HG03521 (cell line): Measurements from ENCODE around the gene MYOD1.

ENCODE experiments used
- ATAC-seq: cut with Tn5 transposase; IDR thresholded peaks from one replicate; pipeline ENCODE4 v1.9.1; 2021; ENCODE audit warnings: mild to moderate bottlenecking, moderate library complexity; ENCODE audit not compliant: unreplicated experiment

Gene MYOD1

DNA sequence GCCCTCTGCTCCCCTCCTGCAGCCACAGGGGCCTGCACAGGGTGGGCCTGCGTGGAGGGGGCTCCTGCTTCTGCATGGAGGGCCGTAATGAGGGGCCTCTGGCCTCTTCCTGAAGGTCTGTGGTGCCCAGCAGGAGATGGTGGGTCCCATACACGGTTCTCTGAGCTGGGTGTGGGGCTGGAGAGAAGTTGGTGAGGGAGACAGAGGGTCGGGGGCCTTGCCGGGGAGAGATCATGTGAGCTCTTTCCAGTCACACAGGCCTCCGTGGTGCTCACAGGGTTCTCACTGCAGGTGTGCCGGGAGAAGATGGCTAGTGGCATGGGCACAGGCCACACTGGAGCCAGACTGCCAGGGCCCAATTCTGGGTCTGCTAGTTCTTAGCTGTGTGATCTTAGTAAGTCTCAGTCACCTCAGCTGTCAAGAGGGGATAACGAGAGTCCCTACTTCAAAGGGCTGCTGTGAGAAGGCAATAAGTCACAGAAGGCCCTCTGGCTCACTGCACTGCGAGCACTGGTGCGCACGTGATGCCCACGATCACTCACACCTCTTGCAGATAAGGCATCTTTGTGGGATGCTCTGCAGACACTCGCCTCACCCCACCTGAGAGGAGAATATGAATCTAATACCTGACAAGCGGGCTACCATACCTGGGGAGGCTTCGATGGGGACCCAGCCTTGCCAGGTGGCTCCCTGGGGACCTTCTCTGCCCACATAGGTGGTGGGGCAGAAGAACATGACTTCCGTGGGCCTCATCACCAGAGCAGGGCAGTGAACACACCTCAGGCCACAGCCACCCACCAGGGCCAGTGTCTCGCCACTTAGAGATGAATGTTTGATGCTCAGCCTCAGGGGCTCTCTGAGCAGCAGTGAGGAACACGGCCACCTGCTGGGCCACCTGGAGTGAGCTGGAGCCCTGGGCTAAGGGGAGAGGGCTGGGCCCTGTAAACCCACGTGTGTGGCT, 29.7 kb downstream of the MYOD1 start:
- ATAC-seq: no peak

DNA sequence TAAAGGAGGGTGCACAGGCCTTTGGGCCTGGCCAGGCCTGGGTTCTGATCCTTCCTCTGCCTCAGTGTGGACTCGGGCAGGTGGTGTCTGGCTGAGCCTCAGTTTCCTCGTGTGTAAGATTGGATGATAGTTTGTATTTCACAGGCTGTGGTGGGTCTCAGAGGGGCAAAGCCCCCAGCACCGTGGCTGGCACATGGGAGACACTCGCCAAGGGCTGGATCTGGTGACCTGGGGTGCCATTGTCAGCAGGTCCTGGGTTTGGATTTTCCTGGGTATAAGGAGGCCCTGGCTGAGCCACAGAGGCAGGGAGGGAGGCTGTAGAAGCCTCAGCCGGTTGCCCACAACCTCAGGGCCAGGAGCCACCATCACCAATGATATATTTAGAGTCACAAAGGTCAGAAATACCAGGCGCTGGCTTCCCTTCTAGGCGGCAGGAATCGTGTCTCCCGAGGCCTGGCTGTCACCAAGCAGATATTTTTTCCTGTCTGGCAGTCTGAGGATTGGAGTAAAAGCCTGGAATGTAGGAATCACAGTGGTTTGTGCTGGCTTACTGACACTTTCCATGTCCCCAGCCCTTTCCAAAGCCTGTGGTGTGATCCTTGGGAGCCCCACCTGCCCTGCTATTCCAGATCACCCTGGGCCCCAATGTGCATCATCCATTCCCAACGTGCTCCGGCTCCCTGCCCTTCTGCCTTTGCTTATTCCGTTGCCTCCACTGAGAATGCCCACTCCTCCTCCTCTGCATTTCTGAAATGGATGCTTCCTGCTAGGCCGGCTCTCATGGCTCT, 30.8 kb downstream of the MYOD1 start:
- ATAC-seq: no peak

DNA sequence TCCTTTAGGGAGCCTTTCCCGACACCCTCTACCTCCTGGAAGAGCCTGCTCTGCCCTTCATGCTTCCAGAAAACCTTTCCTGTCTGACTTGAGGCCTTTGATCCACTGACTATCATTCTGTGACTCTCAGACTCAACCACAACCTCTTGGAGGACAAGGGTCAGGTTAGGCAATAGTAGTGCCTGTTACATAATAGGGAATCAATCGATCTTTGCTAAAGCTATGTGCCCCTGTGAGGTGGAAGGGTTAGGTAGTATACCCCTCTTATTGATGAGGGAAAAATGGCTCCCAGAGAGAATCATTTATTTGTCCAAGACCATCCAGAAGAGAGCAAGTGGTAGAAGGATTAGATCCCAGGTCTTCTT, 31.4 kb downstream of the MYOD1 start:
- no peak for ATAC-seq

DNA sequence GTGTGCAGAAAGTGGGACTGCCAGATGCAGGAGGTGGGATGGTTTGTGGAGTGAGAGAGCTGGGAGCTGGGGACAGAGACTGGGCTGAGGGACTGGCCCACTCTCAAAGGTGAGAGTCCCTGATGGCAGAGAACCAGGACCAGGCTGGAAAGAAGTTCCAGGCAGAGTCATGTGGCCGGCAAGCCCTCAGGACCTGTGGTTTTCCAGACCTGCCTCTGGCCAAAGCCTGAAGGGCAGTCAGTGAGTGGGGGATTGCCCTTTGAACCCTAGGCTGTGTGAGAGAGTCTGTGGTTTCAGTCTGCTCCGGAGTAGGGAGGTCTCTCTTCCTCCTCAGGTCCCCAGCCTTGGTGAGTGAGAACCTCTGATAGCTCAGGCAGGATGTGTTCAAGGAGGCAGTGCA, 32.2 kb downstream of the MYOD1 start:
- ATAC-seq: no peak

DNA sequence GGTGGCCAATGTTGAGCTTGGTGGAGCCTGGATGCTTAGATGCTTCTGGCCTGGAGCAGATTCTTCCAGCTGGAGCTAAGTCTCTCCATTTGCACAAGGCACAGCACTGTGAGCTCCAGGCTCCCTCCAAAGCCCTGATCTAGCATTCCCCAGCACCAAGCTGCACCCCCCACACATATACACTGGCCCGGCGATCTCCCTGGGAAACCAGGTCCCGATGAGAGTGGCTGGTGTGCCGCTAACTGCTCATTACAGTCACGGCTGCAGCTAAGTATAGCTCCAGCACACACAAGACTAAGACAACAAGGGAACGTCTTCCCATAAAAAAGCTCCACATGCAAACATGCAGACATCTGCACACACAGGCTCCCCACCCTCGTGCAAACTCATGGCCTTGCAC, 32.8 kb downstream of the MYOD1 start:
- ATAC-seq: no peak

DNA sequence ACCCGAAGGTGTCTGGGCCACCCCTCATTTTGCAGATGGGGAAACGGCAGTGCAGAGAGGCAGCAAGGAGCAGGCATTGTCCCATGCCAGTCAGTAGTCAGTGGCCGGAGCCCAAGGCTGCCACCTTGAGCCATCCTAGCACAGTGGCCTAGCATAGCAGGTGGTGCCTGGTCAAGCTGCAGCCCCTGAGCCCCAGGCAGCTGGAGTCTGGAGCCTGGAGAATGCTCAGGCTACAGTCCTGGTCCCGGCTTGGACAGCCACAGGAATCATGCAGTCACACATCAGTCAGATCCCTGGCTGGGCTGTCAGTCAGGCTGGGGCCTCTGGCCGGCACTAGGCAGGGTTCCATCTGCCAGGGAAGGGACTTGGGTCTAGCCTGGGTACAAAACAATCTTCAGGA, 33.8 kb downstream of the MYOD1 start:
- ATAC-seq: no peak

DNA sequence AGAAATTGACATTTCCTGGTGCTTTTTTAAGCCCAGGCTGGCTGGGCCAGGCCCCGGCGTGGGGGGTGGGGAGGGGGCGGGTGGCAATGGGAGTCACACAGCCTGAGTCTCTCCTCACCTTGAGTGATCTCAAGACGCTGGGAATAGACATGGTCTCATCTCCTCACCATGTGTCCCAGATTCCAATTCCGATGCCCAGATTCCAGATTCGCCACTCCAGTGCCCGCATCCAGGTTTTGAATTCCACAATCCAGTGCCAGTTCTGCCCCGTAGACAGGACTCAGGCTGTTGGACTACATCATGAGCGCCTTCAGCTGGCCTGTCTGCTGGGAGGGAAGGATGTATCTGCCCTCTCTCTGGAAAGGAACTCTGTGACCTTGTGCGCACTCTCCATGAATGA, 34.3 kb downstream of the MYOD1 start:
- ATAC-seq: no peak

DNA sequence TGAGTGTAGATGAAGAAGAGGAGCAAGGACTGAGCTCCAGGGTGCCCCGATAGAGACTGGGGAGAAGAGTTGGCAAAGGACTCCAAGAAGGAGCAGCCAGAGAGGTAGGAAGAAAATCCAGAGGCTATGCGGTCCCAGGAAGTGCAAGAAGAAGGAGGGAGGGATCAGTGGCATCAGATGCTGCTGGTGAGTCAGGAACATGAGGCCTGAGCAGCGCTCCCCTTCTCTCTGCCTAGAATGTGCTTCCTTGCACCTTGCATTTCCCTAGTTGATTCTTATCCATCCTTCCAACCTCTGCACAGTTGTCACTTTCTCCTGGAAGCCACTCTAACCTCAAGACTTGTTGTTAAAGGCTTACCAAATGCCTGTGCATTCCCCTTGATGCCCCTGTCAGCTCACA, 36.5 kb downstream of the MYOD1 start:
- ATAC-seq: no peak

DNA sequence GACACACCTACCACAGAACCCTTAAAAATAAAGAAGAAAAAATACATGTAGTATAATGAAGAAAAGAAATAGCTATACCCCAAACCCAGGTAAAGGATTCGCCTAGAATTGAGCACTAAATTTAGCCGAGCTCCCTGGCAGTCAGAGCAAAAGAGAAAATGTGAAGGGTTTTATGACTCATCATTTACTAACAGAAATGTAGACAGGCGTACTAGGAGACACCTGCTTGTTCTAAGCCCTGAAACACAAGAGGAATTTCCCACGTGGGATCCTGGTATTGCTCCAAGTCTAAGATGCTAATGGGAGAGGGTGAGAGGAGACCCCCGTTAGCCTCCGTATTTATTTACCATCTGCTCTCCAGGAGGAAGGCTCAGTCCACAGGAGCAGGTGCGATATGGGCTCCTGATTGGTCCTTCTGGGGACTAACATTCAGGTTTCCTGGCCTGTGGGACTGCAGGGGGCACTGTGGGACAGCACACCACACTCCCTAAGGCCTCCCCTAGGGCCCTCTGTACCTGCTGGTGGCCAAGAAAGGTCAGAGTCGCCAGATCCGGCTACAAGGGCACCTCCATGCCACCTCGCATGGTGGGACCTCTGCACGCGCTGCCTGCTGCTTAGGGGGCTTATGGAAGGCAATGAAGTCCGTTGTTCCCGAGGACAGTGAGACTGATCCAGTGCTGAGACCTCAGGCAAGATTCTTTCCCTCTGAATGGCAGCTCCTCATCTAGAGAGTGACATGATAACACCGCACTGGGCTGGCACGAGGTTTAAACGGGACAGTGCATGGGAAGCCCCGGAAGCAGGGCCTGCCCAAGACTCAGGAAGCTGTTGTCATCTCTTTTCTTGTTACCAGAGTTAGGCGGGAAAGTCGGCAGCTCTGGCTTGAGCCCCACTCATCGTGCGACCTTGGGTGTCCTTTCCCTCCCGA, 41.0 kb downstream of the MYOD1 start:
- ATAC-seq: no peak

DNA sequence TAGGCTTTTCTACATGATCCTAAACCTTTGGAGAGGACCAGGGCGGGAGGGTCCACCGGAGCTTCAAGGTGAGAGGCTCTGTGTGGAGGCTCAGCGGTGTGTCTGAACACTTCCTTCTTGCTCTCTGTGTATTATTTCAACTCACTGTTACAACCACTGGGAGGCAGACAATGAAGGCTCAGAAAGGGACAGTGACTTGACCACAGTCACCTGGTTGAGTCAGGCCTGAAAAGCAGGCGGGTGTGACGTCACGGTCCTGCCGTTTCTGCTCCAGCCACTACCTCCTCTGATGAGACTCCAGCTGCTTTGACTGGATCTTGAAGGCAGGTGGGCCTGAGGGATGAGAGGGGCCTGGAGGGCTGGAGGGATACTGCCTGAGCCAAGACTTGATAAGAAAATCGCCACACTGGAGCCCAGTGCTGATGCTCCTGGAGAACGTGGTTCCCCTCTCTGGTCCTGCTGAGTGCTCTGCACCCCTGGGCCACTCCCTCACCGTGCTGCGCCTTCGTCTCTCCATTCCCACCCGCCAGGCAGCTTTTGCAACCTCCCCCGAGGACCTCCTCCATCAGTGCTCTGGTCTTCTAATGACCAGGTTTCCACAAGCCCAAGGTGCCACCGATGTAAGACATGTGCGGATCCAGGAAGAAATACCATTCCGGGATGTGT, 43.1 kb downstream of the MYOD1 start:
- peak; percentile 63 for ATAC-seq

DNA sequence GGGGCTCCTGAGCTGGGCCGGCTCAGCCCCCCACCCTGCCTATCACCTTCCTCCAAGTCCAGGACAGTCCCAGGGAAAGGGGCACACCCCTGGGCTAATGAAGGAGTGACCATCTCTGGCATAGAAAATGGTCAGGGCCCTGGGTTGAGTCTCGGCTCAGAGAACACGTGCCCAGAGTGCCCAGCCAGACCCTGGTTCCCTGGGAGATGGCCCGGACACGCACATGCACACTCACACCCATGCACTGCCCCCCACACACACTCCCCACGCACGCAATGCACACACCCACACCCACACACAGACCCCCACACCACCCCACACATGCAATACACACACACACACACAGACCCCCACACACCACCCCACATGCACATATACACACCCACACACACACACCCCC, 43.9 kb downstream of the MYOD1 start:
- no peak for ATAC-seq

DNA sequence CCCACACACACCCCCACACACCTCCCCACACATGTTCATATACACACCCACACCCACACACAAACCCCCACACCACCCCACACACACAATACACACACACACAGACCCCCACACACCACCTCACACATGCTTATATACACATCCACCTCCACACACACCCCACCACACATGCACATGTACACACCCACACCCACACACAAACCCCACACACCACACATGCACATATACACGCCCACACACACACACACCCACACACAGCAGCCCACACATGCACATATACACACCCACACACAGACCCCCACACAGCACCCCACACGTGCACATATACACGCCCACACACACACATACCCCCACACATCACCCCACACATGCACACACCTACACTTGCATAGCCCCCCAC, 44.3 kb downstream of the MYOD1 start:
- ATAC-seq: no peak

DNA sequence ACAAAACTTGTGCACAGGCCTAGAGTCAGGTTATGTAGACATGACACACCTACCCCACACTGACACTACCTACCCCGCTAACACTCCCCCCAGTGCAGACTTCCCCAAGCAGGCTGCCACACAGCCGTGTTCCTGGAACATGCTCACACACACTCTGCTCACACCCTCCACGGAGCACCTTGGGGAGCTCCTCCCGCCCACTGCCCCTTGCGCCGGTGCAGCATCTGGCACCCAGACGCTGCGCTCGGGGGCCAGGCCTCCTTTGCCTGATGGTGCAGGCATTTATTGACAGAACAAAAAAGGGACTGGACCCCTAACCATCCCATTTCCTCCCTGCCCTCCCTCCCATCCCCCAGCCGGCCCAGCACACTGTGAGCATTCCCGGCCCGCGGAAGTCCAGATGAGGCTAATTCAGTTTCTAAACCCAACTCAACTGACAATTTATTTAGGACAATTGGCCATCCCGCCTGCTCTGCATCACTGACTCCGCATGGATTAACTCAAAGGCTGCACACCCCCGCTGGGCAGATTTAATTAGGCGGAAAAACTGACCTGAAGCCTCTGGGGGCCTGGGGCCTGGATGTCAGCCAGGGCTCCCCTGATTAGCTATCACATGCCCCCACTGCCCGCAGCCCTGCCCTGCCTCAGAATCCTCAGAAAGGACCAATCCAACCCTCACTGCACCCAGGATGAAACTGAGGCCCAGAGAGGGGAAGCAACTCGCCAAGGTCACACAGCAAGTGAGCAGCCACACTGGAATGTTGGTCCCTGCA, 45.3 kb downstream of the MYOD1 start:
- no peak for ATAC-seq

DNA sequence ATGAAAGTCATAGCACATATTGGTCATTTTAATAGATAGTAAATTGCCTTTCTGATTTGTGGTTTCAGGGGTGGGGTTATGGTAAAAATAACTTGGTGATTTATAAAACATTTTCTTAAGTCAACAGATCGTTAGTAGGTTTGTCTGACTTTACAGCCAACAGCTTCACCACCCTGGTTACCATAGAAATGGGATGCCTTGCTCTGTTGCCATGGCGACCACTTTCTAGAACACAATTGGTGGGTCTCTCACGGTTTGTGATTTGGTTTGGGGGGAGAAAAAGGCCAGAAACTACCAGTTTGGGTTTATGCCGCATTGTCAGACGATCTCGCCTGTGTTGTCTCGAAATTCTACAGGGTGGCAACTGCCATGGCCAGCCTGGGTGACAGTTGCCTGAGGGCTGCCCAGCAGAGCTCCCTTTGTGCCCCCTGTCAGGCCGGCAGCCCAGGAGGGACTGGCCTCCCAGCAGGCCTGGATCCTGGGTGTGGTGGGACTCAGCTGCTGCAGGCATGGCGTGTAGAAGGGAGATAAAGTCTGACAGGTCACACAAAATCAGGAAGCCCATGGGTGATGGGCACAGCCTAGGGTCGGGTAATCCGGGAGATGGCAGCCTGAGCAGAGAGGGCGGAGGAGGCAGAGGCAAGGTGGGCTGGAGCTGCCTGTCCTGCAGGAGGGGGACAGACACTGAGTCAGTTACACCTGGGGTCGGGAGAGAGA, 46.1 kb downstream of the MYOD1 start:
- ATAC-seq: no peak

DNA sequence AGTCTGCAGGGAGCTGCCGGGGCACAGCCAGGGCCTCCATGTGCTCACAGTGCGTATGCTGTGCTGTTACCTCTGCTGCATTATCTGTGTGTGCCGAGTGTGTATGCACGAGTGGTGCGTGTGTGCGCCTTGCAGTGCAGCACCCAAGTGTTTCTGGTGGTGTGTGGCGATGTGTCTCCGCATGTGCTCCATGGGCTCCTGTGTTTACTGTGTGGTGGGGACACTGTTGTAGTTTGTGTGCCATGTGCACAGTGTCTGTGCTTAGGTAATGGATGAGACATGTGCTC, 46.6 kb downstream of the MYOD1 start:
- ATAC-seq: no peak

DNA sequence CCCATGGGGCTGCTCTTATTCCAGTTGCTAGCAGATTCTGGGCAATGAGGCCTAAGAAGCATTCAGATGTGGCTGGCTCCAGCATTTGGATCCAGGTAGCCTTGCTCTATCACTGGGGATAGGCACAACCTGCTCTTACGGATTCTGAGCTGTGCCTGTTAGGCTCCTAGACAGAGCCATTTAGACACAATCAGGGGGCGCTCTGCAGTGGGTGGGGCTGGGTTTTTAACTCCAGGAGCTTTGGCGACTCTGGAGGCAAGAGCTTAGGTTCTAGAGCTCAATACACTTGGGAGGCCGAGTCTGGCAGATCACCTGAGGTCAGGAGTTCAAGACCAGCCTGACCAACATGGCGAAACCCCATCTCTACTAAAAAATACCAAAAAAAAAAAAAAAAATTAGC, 47.2 kb downstream of the MYOD1 start:
- no peak for ATAC-seq

DNA sequence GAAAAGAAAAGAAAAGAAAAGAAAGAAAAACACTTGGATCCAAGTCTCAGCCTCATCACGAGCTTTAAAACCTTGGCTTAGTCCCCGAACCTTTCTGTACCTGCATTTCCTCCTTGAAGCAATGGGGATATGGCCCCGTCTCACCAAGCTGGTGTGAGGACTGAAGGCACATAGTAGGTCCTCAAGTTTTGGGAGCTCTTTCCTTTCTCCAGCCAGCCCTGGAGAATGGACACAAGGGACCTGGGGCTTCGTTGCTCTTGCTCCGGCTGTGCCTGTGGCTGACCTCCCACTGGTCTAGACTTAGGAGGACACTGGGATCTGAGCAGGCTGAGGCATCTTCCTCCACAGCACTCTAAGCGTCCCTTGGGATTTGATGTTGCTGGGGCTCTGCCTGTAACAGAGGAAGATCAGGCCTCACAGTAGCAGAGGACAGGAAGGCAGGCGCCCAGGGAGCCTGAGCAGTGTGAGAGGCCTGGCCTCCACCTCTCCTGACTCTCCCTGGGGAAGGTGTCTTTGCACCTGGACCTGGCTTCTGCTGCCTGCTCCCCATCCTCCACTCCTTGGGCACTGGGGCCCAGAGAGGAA, 48.0 kb downstream of the MYOD1 start:
- no peak for ATAC-seq

DNA sequence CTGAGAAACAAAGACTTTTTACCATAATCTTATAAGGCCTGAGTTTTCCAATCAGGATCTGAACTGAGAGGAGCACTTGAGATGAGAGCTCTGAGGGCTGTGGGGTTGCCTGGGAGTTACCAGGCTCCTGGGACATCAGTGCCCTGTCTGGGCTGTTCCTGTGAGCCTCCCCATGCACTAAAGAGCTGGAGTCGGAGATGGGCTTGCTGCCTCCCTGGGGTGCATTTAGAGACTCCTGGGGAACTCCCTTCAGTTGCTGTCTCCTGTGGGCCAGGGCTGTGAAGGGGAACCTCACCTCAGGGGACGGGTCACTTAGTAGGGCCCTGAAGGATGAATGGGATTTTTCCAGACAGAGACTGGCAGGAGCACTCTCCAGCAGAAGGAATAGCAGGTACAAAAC, 48.5 kb downstream of the MYOD1 start:
- ATAC-seq: no peak

DNA sequence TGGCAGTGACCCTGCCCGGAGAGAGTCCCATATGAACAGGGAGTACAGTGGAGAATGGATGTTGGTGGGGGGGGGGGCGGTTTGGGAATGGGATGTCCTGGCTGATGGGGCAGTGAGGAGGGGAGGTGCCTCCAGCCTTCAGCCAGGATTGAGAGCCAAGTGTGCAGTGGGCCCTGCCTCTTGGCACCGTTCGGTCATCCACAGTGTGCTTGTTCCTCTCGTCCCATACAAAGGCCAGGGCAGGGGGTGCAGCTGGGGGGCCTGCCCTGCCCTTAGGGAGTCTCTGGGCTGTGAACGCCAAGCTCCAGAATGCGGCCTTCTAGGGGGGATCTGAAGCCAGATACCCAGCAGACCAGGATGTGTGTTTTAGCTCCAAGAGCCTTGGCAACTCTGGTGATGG, 49.2 kb downstream of the MYOD1 start:
- no peak for ATAC-seq
